NOMO-1 treated with DMSO at 0.1 percent for 48 hours (cell line): ENCODE data around the gene P2RX2.

Experiments
- DNase-seq: peaks from one replicate; lab custom pipeline; 2025; ENCODE audit not compliant: unreplicated experiment; lab: John Stamatoyannopoulos, UW

P2RX2 gene

GRCh38 chr12:132602572-132603239 is 15.9 kb upstream of the P2RX2 start:
- no peak for DNase-seq

DNA sequence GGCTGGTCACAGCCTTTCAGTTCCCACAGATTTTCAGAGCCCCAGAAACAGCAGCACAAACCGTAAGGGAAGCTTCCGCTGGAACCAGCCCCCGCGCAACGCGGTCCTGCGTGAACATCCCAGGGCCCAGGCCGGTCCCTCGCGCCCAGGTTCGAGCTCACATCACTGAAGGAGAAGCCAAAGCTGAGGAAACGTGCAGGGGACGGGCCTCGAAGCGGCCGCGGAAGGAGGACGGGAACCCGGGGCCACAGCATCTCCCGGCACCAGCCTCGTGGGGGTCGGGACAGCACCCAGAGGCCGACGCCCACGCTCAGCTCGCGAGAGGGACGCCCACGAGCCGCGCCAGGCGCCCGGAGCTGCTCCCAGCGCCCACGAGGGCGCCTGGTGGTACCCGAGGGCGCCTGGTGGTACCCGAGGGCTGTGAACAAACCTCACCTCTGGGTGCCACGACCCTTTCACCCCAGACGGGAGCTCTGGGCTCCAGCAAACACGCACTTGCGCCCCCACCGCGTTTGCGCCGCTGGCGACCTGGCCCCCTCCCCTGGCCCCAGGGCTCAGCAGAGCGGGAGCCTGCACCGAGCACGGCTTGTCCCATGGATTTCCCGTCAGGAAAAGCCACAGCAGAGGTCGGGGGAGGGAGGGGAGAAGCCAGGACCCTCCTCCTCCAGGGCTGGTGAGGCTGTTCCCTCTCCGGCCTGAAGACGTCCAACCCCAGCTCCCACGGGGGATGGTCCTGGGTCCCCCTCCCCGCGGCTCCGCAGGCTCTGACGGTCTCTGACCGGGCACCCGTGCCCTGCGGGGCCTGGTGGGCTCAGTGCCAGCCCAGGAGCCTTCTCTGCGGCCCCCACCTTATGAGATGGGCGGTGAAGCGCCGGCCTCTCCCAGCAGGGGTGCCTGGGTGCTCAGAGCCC is 15.1 kb upstream of the P2RX2 start:
- no peak for DNase-seq

DNA sequence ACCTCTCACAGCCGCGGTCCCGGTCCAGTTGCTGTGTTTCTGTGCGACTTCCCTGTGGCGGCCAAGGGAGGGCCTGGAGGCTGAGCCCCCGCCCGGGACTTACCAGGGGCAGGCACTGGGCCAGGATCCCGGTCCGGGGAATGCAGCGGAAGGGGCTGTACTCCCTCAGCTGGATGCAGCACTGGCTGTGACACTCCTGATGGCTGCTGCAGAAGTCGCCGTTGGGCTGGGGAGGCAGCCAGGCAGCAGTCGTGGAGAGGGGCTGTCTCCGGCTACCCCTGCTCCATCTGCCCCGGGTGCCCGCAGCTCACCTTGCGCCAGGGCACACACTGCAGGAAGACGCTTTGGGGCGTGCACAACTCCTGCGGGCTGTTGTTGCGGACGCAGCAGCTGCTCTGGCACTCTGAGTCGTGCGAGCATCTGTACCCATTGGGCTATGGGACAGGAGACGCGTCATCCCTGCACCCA is 14.4 kb upstream of the P2RX2 start:
- DNase-seq: no peak

DNA sequence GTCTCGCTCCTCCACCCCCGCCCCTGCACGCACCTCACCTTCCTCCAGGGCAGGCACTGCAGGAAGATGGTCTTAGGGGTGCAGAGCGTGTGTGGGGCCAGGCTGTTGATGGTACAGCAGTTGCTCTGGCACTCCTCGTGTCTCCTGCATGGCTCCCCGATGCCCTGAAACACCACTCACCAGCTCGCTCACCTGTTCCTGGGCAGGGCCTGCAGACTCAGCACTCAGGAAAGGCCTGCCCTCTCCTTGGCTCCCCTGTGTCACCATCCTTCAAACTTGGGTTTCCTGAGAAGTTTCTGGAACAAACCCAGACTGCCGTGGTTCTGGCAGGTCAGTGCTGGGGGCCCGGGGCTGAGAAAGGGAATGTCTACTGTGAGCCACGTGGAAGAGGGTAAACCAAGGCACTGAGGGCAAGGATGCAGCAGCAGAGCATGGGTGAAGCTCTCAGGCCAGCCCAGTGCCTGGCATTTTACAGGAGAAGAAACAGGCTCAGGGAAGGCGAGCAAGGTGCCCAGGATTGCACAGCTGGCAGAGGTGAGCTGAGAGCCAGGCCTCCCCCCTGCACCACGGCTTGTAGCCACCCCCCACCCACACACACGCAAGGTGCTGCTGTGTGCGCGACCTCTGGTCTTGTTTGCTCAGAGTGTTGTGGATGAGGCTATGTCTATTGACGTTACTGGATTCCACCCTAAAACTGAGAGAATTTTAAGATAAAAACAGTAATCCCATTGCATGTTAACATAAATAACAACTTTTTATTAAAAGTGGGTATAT is 13.7 kb upstream of the P2RX2 start:
- no peak for DNase-seq

GRCh38 chr12:132605892-132606291 is 12.7 kb upstream of the P2RX2 start:
- no peak for DNase-seq

- DNase-seq: no peak
These were observed 12.1 kb upstream of the P2RX2 start for GRCh38 chr12:132606466-132606865.

GRCh38 chr12:132606927-132607326 is 11.6 kb upstream of the P2RX2 start:
- DNase-seq: no peak

GRCh38 chr12:132608231-132609171 is 10.1 kb upstream of the P2RX2 start:
- no peak for DNase-seq

DNA sequence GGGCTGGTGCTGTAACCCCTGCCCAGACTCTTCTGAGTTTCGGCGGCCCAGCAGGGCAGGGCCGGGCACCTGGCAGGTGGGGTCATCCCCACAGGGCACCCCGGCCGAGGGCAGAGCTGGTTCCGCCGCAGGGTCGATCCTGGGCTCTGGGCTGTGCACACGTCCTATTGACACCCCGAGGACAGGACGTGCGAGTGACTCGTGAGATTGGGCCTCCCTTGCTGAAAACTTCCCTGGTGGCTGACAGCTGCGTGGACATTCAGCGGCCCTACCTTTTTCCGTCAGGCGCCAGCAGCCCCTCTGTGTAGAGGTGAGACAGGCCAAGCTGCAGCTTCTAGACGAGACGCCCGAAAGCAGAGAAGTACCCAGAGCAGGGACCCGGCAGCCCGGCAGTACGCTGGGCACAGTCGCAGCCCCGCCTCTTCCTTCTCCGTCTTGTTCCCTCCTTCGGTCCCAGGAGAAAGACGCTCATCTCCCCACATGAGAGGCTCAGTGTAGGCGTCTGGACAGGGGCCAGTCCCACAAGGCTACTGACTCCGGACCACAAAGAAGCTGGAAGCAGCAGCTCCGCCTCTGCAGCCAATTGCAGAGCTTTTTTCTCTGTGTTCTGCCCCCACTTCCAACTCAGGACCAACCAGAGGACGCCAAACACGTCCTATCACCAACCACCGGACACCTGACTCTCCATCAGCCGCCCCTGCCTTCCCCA is 8.4 kb upstream of the P2RX2 start, which contains the start of gene LRCOL1:
LRCOL1 (minus strand) TSS at position 532 of the 709 bp plus-strand sequence. CDS start 4,331 bp downstream, outside the sequence.
- DNase-seq: peak; percentile 23

DNA sequence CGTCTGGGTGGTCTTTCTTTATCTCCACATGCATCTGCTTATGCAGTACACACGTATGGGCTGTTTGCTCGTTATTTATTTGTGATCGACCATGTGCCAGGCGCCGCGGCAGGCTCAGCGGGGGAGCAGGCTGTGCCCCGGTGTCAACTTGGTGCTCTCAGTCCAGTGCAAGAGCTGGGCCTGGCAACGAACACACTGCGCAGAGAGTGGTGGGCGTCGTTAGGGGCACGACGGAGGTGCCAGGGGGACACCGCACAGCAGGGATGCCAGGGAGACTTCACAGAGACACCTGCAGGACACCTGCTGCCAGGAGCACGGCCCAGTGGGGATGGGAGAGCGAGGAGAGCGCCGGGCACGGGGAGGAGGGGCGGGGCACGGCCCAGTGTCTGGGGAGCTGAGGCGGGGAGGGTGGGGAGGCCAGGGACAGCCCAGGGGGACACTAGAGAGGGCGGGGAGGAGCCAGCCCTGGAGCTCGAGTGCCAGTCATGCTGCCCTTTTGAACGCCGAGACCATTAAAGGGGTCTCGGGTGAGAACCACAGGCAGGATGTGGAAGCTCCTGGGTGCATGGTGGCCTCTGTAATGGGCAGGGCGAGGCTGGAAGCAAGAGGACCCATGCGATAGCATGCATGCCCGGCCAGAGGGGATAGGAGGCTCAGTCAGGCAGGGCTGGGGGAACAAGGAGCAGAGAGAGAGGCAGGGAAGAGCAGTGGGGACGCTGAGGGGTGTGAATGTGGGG is 7.5 kb upstream of the P2RX2 start:
- DNase-seq: no peak

- DNase-seq: no peak
These were observed 7.0 kb upstream of the P2RX2 start for GRCh38 chr12:132611620-132612019.

GRCh38 chr12:132614029-132614428 is 4.5 kb upstream of the P2RX2 start:
- DNase-seq: no peak

DNA sequence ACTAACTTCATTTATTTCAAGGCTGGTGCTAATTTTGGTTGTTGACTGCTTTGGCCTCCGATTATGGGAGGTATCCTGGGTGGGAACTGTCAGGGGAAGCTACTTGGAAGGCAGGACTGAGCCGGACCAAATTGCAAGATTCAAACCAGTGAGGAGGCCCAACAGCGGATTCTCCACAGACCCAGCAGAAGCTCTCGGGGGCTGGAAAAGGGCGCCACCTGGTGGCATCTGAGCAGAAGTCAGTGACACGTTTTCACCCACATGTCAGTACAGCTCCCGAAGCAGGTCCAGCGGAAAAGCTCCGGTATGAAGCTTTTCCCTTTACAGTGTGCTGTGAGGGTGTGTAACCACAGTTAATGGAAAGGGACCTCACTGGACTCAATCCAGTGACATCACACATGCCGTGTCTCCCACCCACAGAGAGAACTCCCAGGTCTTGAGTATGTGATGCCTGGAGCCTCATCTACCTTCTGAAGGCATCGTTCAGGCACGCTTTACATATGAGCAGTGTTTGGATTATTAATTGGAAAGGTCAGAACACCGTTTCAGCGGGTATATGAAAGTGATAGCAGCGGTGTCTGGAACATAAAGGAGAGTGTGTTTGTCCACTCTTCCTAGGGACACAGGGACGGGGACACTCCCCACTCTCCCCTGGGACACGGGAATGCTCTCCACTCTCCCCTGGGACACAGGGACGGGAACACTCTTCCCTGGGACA is 3.6 kb upstream of the P2RX2 start:
- peak; percentile 59 for DNase-seq

DNA sequence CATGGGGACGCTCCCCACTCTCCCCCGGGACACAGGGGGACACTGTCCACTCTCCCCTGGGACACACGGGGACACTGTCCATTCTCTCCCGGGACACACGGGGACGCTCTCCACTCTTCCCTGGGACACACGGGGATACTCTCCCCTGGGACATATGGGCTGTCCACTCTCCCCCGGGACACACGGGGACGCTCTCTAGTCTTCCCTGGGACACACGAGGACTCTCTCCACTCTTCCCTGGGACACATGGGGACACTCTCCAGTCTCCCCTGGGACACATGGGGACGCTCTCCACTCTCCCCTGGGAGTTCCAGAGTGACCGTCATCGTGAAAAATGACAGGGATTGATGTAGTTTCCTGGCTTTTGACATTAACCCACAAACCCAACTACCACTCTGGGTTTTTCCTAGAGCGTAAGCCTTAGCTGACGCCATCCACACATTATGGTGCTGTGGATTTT is 3.0 kb upstream of the P2RX2 start:
- no peak for DNase-seq

GRCh38 chr12:132617135-132617701 is 1.4 kb upstream of the P2RX2 start:
- DNase-seq: no peak

- DNase-seq: no peak
These were observed 524 bp upstream of the P2RX2 start for GRCh38 chr12:132617822-132618682.

DNA sequence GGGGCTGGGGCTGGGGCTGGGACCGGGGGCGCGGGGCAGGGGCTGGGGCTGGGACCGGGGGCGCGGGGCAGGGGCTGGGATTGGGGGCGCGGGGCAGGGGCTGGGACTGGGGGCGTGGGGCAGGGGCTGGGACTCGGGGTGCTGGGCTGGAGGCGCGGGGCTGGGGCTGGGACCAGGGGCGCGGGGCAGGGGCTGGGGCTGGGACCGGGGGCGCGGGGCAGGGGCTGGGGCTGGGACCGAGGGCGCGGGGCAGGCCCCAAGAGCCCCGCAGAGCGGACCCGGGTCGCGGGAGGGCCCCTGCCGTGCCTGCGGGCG is 452 bp downstream of the P2RX2 start:
- no peak for DNase-seq
